Lung microvascular endothelial cell (primary cell): ENCODE measurements around the gene AHRR. TPM values are rescaled to one million over a fixed set of nuclear protein-coding genes. Genes with fewer than 3 reads are reported as not detected.

Source experiments
- DNase-seq, 2 donors: peaks; one replicate each; pipeline versions ENCODE4 v3.0.0 to v3.0.0-alpha.2; 2010; ENCODE audit warnings: low read depth in 2 of 2
- total RNA-seq: library from RNA; depleted of rRNA; stranded (reverse); fragments of >200 nt; gene quantifications from 2 replicates; pipeline ENCODE4 v1.2.1, GENCODE V29; 2014

Gene AHRR
- total RNA-seq, 1 donor from 2014 or later = 1.4 TPM

DNA sequence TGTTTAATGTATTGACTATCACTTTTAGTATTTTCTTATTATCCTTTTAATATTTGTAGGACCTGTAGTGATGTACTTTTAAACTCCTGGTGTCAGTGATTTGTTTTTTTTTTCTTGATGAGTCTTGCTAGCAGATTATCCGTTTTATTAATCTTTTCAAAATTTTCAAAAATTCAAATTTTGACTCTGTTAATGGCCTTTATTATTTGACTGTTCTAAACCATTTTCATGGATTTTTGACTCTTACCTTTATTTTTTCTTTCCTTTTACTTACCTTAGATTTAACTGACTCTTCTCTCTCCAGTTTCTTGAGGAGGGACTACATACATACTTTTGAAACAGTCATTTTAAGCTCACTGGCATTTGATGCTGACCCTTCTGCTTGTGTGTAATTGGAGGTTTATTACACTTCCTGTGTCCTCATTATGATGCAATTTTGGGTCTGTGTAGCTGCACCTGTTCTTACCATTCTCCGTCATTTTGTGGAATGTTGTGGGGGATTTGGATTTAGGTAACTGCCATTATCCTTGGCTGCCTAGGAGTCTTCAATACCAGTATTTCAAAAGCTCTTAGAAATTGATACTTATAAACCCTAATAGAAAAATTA lies 89.5 kb downstream of the AHRR start:
- peak in 1 of 2 donors; percentile 46 for DNase-seq

DNA sequence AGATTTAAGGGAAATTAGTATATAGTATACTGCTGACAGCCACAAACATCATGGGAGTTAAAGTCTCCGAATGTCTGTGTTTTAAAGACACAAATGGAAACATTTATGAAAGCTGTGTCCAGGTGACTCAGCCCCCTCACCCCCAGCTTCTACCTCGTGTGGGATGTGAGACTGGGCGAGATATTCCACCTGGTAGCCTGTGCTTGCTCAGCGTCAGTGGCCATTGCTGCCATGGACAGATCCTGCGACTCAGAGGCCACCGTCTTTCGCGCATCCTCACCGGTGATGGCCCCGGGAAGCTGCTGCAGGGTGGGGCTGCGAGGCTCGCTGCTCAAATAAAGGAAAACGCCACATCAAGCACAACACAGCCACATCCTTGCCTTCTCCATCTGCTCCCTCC lies 90.2 kb downstream of the AHRR start:
- DNase-seq = no peak

DNA sequence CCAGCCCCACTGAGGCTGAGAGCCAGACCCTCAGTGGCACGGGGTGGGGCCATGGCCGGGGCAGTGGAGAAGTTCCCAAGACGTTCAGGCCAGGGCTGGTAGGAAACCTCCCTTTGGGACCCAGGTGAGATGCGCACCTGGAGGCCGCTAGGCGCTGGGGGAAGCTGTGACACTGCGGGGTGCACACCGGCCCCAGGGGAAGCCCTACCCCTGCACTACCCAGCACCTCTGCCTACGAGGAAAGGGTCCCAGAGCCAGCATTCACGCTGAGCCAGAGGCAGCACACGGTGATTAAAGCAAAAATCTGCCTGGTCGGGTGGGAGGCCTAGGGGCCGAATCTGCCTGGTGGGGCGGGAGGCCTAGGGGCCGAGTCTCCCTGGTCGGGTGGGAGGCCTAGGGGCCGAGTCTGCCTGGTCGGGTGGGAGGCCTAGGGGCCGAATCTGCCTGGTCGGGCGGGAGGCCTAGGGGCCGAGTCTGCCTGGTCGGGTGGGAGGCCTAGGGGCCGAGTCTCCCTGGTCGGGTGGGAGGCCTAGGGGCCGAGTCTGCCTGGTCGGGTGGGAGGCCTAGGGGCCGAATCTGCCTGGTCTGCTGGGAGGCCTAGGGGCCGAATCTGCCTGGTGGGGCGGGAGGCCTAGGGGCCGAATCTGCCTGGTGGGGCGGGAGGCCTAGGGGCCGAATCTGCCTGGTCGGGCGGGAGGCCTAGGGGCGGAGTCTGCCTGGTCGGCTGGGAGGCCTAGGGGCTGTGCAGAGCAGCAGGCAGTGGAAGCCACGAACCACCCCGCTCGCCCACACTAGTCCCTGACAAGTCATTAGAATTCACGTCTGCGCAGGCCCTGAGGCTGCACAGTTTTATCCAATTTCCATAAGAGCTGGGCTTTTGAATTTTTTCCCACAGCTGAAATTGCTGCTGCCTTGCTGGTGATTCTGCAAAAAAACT lies 93.7 kb downstream of the AHRR start:
- DNase-seq = peak in 1 of 2 donors; percentile 38

DNA sequence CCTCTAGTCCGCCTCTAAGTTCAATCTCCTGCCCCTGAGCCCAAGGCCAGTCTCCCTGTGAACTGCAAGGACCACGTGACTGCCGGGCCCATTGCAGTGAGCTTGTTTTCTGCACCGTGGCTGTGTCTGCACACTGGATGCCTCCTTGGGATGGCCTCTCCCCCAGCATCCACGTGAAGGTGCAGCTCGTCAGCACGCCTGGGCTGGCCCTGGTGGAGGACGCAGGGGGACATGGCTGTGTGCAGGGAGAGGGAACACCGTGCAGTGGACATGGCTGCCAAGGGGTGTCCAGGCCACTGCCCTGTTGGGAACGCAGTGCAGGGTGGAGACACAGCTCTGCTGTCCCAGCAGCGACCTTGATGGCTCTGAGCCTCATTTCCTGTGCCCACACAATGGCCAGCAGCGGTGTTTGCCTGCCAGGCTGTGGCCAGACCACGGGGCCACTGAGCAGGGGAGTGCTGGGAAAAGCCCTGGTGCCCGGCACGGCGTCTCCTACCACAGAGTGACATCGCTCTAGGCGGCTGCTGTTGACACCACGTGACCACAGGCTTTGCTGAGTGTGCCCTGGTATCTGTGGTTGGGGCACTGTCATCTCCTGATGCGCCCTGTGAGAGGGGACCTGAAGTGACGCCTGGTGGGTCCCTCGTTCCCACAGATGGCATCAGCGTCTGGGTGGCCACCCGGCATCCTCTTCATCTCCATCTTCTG lies 94.6 kb downstream of the AHRR start:
- no peak for DNase-seq

GRCh38 chr5:416636-416960 lies 95.1 kb downstream of the AHRR start:
- no peak for DNase-seq

GRCh38 chr5:417301-418161 lies 96.0 kb downstream of the AHRR start:
- DNase-seq = no peak

- no peak for DNase-seq
These were observed 96.9 kb downstream of the AHRR start for GRCh38 chr5:418162-419121.

- DNase-seq = no peak
These were observed 98.5 kb downstream of the AHRR start for GRCh38 chr5:419970-420369.

GRCh38 chr5:420632-421286 lies 99.2 kb downstream of the AHRR start:
- no peak for DNase-seq

DNA sequence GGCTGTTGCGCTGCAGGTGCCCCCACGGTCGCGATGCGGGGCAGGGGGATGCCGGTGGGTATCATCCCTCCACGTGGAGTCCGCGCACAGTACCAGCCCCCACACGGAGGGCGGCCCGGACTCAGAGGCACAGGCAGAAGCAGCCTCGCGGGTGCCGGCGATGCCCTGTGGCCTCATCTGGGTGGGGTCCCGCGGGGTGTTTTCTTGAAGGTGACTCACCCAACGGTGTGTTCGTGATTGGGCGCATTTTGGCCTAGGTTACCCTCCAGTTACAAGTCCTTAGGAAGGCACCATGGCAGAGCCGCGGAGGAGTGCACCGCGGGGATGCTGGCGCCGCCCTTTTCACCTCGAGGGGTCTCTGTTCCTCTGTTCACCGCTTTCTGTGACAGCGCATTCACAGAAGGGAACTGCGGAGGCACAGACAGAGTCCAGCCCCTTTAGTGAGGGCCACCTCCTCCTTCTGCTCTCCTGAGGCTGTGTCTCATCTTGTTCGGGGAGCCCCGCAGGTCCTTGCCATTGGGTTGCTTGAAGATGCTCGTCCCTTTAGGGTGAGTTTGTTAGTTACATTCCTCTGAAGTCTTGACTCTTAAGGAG lies 99.9 kb downstream of the AHRR start:
- no peak for DNase-seq

- no peak for DNase-seq
These were observed 100.4 kb downstream of the AHRR start for GRCh38 chr5:421901-422300.

DNA sequence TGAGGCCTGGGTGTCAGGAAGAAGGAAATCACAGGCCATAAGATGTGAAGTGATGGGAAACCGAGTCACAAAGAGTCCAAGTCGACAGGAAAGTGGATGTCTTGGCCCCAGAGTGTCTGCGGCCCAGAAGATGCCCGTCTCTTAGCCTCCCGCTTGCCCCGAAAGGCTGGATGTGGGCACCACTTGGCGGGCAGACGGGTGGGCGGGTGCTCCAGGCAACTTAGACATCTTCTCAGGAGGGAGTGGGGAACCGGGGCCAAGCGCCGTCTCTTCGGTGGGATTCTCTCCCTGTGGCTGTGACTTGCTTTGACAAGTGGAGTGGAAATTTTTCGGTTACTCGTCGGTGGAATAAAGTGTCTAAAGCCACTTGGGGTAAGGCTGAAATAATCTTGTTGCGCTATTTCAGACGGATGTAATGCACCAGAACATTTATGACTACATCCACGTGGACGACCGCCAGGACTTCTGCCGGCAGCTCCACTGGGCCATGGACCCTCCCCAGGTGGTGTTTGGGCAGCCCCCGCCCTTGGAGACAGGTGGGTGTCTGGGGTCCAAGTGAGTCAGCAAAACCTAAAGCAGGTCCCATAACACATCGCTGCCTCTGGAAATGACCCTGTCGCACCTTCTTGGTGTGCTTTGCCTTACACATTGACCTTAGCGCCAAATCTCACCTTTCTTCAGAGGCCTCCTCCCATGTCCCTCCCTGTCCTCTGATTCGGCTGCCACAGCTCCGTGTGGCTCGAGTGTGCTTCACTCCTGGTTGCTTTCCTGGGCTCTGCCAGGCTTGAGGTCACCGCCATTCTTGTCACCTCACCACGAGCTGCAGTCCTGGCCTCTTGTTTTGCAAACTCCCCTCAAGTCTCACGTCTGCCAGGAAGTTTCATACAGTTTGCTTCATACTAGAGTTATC lies 101.1 kb downstream of the AHRR start:
- DNase-seq = no peak

- no peak for DNase-seq
These were observed 101.7 kb downstream of the AHRR start for GRCh38 chr5:423233-423565.

- DNase-seq = no peak
These were observed 102.2 kb downstream of the AHRR start for GRCh38 chr5:423626-424261.

DNA sequence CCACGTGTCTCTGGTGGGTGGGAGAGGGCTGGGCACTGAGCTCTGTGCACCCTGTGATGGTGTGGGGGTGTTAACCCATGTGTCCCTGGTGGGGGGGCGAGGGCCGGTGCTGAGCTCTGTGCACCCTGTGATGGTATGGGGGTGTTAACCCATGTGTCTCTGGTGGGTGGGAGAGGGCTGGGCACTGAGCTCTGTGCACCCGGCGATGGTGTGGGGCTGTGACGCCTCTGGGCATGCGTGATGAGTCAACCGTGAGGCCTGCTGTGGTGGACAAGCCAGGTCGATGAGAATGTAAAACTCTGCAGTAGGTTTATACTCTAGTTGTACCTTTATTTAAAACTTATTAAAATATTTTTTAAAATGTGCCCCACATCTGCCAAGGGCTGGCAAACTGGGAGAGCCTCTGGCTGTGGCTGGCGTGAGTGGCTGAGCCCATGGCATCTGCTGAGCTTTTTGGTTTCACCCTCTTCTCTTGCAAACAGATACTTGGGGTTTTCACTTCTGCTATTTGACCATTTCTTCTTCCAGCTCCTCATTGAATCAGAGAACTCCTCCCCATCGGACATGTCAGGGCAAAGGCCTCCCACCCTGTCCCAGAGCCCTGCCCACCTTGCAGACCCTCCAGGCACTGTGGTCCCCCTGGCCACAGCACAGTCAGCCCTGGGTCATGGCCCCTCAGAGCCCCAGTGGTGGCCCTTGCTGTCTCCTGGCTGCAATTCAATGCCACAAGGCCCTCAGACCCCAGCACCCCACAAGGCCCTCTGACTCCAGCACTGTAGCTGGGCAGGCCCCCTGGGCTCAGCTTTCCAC lies 103.0 kb downstream of the AHRR start:
- DNase-seq = no peak

DNA sequence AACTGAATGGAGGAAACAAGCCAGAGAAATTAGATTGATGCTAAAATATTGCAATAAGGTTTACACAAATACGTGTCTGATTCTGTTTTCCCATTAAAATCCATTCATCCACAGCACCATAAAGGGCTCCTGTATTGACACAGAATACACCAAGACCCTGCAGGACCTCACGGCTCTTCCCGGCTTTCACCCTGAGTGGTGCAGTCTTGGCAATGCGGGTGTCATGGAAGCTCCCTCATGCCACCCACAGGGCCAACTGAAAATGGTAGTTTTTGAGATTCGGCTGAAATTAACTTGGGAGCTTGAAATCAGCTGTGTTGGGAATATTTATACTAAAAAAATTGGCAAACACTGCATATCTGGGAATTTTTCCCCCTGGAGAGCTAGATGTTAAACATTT lies 104.2 kb downstream of the AHRR start:
- peak; percentile 59 to 60 for DNase-seq

DNA sequence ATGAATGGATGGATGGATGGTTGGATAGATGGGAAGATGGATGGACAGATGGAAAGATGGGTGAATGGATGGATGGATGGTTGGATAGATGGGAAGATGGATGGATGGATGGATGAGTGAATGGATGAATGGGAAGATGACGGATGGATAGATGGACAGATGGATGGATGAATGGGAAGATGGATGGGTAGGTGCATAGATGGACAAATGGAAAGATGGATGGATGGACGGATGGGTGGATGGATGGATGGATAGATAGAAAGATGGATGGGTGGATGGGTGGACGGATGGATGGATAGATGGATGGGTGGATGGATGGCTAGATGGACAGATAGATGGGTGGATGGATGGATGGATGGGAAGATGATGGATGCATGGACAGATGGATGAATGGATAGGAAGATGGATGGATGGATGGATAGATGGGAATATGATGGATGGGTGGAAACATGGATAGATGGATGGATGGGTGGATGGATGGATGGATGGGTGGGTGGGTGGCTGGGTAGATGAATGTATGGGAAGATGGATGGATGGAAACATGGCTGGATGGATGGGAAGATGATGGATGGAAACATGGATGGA lies 105.0 kb downstream of the AHRR start:
- DNase-seq = no peak
